GM23248 (cell line): ENCODE measurements around the gene FADS3.

Source experiments
- EZH2 ChIP-seq: fragments of 200-600 bp; sonication (generic); IDR thresholded peaks from 2 replicates; pipeline ENCODE4 v1.6.1; 2018; ENCODE audit warnings: antibody characterized with exemption, mild to moderate bottlenecking; ENCODE audit not compliant: insufficient read depth, poor library complexity, severe bottlenecking
- EZH2phosphoT487 ChIP-seq: fragments of 200-600 bp; sonication (generic); IDR thresholded peaks from 2 replicates; pipeline ENCODE4 v1.6.1; 2018; ENCODE audit warnings: antibody characterized with exemption, moderate library complexity, mild to moderate bottlenecking, low read depth; ENCODE audit not compliant: insufficient read depth

GRCh38 chr11:61861634-61862033 is 29.7 kb downstream of the FADS3 start:
- no peak for TF ChIP-seq EZH2
- no peak for TF ChIP-seq EZH2phosphoT487
